ENCODE results near the gene PLXNB3.
"Not testable (repeated sequence)": the region's sequence is repeated elsewhere in the genome, so short reads cannot be mapped to it uniquely, and the experiment has no call there.

PLXNB3 gene

DNA sequence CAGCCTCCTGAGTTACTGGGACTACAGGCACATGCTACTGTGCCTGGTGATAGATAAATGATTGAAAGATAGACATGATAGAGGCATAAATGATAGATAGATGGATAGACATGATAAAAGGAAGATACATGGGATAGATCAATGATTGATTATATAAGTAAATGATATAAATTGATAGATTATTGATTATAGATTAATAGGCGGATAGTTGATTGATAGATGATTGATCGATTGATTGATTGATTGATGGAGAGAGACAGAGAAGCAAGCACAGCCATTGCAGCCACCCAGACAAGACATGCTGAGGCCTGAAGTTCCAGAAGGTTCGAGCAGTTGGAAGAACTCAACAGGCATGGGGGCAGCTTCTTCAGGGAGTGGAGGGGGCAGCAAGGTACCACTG, 17.7 kb upstream of the PLXNB3 start:
- DNase-seq (ENCODE audit: insufficient read length, low spot score) (no peak), FAIRE-seq (no peak)
- TF ChIP-seq CTCF (IDR thresholded peaks at IDR 0.05; ENCODE audit: insufficient read depth, missing control alignments) = no peak

GRCh38 chrX:153746991-153747390, 17.1 kb upstream of the PLXNB3 start:
- not testable (repeated sequence) for FAIRE-seq

DNA sequence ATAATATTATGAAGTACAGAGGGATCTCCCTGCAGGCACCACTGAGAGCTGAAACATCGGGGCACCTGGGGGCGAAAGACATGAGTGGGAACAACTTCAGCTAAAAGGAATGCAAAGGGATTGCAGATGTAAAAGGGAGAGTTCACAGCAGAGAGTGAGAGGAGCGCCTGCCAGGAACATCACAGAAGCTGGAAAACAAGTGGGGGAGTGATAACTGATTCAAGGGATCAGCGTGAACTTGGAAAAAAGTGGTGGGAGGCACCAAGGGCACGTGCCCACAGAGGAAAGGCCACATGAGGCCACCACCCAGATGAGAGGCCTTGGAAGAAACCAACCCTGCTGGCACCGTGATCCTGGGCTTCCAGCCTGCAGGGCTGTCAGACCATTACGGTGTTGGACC, 15.0 kb upstream of the PLXNB3 start:
- not testable (repeated sequence) for DNase-seq (ENCODE audit: insufficient read length, low spot score); FAIRE-seq

More at GRCh38 chrX:153746991-153747390, 17.1 kb upstream of the PLXNB3 start:
- not testable (repeated sequence) for DNase-seq (ENCODE audit: insufficient read length, low spot score)

- FAIRE-seq (no peak), DNase-seq (ENCODE audit: insufficient read length, low spot score) (no peak)
- TF ChIP-seq CTCF (IDR thresholded peaks at IDR 0.05; ENCODE audit: insufficient read depth, missing control alignments) = no peak
Observed at GRCh38 chrX:153750127-153750774, 13.8 kb upstream of the PLXNB3 start.

GRCh38 chrX:153755136-153755535, 8.9 kb upstream of the PLXNB3 start:
- TF ChIP-seq CTCF (IDR thresholded peaks at IDR 0.05; ENCODE audit: insufficient read depth, missing control alignments) = no peak
- no peak for DNase-seq (ENCODE audit: insufficient read length, low spot score)
- FAIRE-seq = no peak

DNA sequence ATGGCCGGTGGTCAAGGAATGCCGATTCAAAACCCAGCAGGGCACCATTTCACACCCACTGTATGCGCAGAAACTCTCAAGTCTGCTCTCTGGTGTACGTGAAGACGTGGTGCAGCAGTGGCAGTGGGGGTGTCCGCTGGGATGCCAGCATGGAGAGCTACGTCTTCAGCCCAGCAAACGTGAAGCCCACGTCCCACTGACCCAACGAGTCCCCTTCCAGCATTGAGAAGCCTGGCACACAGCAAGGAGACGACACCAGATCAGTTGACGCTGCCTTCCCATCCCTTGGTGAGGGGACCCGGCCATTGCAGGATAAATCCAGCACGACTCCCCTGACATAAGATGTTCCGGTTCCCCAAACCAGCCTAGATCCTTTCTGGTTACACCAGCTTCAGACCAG, 2.2 kb upstream of the PLXNB3 start:
- no peak for TF ChIP-seq CTCF (IDR thresholded peaks at IDR 0.05; ENCODE audit: insufficient read depth, missing control alignments)
- FAIRE-seq (no peak), DNase-seq (ENCODE audit: insufficient read length, low spot score) (no peak)

DNA sequence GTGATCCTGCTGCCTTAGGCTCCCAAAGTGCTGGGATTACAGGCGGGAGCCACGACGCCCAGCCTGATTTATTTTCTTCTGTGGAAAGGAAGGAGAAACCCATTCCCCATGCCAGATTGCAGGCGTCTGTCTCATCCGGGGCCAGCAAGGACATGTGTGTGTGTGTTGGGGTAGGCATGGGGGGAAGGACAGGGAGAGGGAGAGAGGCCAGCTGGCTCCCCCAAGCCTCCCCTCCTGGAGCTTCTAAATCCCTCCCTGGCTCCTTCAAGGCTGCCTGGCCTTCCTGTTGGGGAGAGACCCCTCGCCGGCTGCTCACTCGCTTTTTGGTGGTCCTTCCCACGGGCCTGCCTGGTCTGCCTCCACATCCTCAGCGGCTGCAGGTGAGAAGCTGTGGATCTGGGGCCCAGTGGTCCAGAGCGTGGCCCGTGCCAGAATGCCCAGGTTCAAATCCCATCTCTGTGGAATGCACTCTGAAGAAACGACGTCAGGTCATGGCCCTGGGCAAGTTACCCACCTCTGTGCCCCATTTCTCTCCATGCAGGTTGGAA, 1.3 kb upstream of the PLXNB3 start:
- no peak for FAIRE-seq
- DNase-seq (ENCODE audit: insufficient read length, low spot score) = no peak
- TF ChIP-seq CTCF (IDR thresholded peaks at IDR 0.05; ENCODE audit: insufficient read depth, missing control alignments) = no peak

DNA sequence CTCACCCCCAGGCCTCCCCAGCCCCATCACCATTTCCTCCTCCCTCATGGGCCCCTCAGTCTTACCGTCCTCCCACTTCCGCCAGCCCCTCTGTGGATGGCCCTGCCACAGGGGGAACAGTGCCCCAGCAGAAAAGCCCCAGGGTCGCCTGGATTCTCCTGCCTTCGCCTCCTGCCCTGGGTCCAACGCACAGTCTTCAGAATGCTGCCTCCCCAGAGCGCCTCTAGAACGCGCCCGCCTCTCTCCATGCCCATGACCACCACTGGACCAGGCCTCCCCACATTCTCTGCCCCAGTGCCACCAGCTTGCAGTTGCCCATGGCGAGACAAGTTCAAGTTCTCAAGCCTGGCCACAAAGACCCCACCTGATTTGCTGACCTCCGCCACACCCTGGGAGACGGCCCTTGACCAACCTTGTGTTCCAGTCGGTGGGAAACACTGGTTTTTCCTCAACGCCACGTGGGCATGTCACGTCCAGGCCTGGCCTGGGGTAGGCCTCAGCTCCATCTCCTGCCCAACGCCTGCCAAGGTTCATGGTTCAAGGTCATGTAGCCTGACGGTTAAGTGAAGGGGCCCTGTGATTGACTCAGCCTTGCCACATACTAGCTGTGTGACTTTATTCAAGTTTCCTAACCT, 634 bp upstream of the PLXNB3 start:
- no peak for TF ChIP-seq CTCF (IDR thresholded peaks at IDR 0.05; ENCODE audit: insufficient read depth, missing control alignments)
- FAIRE-seq (no peak), DNase-seq (ENCODE audit: insufficient read length, low spot score) (no peak)
